GM12874 (cell line): ENCODE measurements around the gene MATN1.

Source experiments
- CTCF ChIP-seq: IDR thresholded peaks from 2 replicates; pipeline ENCODE4 v1.5.1; 2011; ENCODE audit warnings: low read depth, mild to moderate bottlenecking, control low read depth, low read length, moderate library complexity; ENCODE audit not compliant: insufficient read depth

Gene MATN1

GRCh38 chr1:30692948-30693301, 30.5 kb downstream of the MATN1 start:
- no peak for TF ChIP-seq CTCF

- TF ChIP-seq CTCF: no peak
These were observed 31.0 kb downstream of the MATN1 start for GRCh38 chr1:30692201-30692947.

GRCh38 chr1:30691480-30691879, 31.9 kb downstream of the MATN1 start:
- no peak for TF ChIP-seq CTCF

GRCh38 chr1:30689901-30690645, 33.3 kb downstream of the MATN1 start:
- no peak for TF ChIP-seq CTCF

- TF ChIP-seq CTCF: no peak
These were observed 34.2 kb downstream of the MATN1 start for GRCh38 chr1:30688920-30689794.

- no peak for TF ChIP-seq CTCF
These were observed 35.5 kb downstream of the MATN1 start for GRCh38 chr1:30687886-30688285.
